KOPT-K1 (cell line): ENCODE data around the gene PDF.
"Not testable (repeated sequence)": the region's sequence is repeated elsewhere in the genome, so short reads cannot be mapped to it uniquely, and the experiment has no call there.

Experiments
- H3K27ac ChIP-seq: fragments of 200-600 bp; sonication (generic); 2 replicates; pipeline ENCODE4 v1.5.1; 2016; ENCODE audit warnings: antibody characterized with exemption, mild to moderate bottlenecking, low read depth, low read length; ENCODE audit not compliant: poor library complexity, severe bottlenecking
- H3K36me3 ChIP-seq: fragments of 200-600 bp; sonication (generic); 2 replicates; pipeline ENCODE4 v1.5.1; 2017; ENCODE audit warnings: antibody characterized with exemption, mild to moderate bottlenecking, low read length, moderate library complexity; ENCODE audit not compliant: insufficient read depth
- H3K9me3 ChIP-seq: fragments of 200-600 bp; sonication (generic); 2 replicates; pipeline ENCODE4 v1.5.1; 2017; ENCODE audit warnings: antibody characterized with exemption, low read length, mild to moderate bottlenecking; ENCODE audit not compliant: insufficient read depth, poor library complexity, severe bottlenecking

Gene PDF

DNA sequence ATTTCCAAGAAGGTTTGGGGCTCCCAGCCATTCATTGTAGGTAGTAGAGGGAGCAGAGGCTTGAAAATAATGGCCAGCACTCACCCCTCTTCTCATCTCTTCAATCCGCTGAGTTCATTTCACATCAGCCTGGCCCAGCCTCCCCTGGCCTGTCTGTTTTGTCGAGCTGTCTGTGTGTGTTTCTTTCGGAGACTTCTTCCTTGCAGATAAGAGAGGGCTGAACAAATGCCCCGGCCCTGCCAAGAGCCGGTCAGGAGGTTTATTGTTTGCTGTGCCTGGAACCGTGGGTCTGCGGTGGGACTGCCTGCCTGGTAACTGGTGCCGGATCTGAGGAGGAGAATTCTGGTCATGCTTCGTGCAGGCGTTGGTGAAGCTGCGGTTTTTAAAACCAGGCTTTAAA, 15.9 kb downstream of the PDF start:
- Histone ChIP-seq H3K36me3 (peaks cover 66% of the 10 kb centered on the region), H3K27ac (no peak overlapping the region)

GRCh38 chr16:69313469-69313868, 16.9 kb downstream of the PDF start:
- Histone ChIP-seq H3K36me3 (peaks cover 55% of the 10 kb centered on the region), H3K9me3 (no peaks in the 10 kb centered on the region), H3K27ac (no peak overlapping the region)

More for the DNA sequence above, 15.9 kb downstream of the PDF start:
- H3K9me3 ChIP-seq: no peaks in the 10 kb centered on the region

GRCh38 chr16:69311533-69312387, 18.6 kb downstream of the PDF start:
- peaks cover 39% of the 10 kb centered on the region for H3K36me3 ChIP-seq
- H3K27ac ChIP-seq: peak overlapping the region; percentile 88
- H3K9me3 ChIP-seq: no peaks in the 10 kb centered on the region

- Histone ChIP-seq H3K9me3 (no peaks in the 10 kb centered on the region), H3K27ac (peak within 1 kb of the TSS; percentile 88), H3K36me3 (peaks cover 30% of the 10 kb centered on the region)
Measured at GRCh38 chr16:69310653-69311532, 19.5 kb downstream of the PDF start, which contains the start of gene VPS4A. Gene VPS4A (plus strand): TSS chr16:69311350. CDS start chr16:69311512, 162 bp downstream.

DNA sequence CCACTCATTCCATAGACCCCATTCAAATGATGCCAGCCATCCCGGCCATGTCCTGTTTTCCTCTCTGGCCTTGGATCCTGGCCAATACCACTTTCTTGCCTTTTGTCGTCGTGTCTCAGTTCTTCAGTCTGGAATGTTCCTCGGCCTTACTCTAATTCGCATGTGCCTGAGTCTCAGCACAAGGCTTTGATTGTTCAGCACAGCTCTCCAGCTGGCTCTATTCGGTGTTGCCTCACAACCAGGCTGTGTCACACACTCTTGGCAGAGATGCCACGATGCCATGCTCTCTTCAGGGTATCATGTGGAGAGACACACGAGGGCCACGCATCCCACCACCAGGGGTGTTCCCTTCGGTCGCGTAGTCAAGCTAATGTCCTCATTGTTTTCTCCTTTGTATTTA, 21.1 kb downstream of the PDF start:
- H3K9me3 ChIP-seq: no peaks in the 10 kb centered on the region
- peaks cover 14% of the 10 kb centered on the region for H3K36me3 ChIP-seq
- H3K27ac ChIP-seq: no peak overlapping the region

DNA sequence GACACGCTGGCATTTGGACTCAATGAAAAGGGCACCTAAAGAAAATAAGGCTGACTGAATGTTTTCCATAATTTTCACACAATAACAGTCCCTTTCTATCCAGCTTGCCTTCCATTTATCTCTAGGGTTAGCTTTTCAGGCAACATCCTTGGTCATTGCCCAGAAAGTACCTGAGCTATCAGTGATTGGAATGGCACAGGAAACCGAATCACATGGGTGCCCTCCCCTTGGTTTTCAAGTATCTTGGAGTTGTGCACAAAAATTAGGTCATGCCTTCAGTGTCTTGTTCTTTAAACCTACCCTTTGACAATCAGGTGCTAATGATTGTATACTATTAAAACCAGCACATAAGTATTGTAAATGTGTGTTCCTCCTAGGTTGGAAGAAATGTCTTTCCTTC, 22.5 kb downstream of the PDF start:
- no peaks in the 10 kb centered on the region for H3K9me3 ChIP-seq
- no peak overlapping the region for H3K27ac ChIP-seq
- no peaks in the 10 kb centered on the region for H3K36me3 ChIP-seq

DNA sequence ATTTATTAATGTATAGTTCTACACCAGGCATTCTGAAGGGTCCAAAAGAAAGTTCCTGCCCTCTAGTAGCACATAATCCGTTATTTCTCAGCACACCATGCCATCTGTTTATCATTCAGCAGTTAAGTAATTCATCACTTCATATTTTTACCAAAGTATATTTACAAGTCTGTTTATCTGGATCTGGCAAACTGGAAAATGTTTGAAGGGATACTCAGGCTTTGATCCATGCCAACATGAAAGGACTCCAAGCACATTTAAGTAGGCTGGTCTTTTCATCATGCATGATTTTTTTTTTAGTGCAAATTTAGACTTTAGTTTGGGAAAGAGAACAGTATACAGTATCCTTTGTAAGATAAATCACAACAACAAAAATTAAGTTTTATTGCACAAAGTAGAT, 23.3 kb downstream of the PDF start:
- Histone ChIP-seq H3K9me3 (no peaks in the 10 kb centered on the region), H3K27ac (no peak overlapping the region), H3K36me3 (no peaks in the 10 kb centered on the region)

- peaks cover 5% of the 10 kb centered on the region; the same call in 1 of the 2 replicates for H3K36me3 ChIP-seq
- H3K9me3 ChIP-seq: no peaks in the 10 kb centered on the region
- H3K27ac ChIP-seq: no peak overlapping the region
Measured at GRCh38 chr16:69306031-69306430, 24.4 kb downstream of the PDF start.

DNA sequence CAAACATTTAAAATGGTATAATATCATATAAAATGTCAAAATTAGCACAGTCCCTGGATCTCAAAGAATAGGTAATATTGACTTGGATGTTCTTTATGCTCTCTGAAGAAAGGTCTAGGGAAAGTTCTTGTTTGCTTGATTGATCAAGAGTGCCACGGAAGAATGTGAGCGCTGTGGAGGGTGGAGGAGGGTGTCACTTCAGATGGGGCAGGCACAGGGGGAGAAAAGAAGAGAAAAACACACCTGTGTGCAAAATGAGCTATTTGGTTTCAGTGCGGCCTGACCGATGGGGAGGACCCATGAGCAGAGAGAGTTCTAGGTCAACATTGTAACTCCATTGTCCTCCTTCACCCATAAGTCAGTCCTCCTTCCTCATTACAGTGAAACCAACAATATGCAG, 28.1 kb downstream of the PDF start:
- H3K36me3 ChIP-seq: peaks cover 24% of the 10 kb centered on the region
- H3K27ac ChIP-seq: no peak overlapping the region
- no peaks in the 10 kb centered on the region for H3K9me3 ChIP-seq

- H3K9me3 ChIP-seq: no peaks in the 10 kb centered on the region
- no peak overlapping the region for H3K27ac ChIP-seq
- H3K36me3 ChIP-seq: peaks cover 24% of the 10 kb centered on the region
Measured at GRCh38 chr16:69301861-69302260, 28.5 kb downstream of the PDF start.

DNA sequence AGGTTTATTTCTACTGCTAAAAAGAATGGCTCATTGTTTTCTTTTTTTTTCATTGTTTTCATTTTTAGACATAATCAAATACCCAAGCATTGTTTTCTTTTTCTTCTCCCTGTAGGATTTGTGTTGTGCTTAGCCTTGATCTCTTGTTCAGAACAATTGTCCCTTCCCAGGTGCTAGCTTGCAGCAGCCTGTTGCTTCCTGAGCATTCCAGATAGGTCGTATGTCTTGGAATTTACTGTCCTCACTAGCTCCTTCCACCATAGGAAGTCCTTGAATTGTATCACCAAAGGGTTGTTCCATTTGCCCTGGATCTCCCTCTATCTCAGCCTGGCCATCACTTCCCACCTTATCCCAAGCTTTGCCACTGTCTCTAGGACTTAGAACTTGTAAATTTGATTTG, 29.2 kb downstream of the PDF start:
- Histone ChIP-seq H3K27ac (no peak overlapping the region), H3K9me3 (no peaks in the 10 kb centered on the region), H3K36me3 (peaks cover 24% of the 10 kb centered on the region)

GRCh38 chr16:69298261-69298660, 32.1 kb downstream of the PDF start:
- Histone ChIP-seq H3K36me3 (peaks cover 24% of the 10 kb centered on the region), H3K9me3 (no peaks in the 10 kb centered on the region), H3K27ac (no peak overlapping the region)

GRCh38 chr16:69296771-69297170, 33.6 kb downstream of the PDF start:
- H3K9me3 ChIP-seq, H3K27ac ChIP-seq: not testable (repeated sequence)
- peaks cover 24% of the 10 kb centered on the region for H3K36me3 ChIP-seq

DNA sequence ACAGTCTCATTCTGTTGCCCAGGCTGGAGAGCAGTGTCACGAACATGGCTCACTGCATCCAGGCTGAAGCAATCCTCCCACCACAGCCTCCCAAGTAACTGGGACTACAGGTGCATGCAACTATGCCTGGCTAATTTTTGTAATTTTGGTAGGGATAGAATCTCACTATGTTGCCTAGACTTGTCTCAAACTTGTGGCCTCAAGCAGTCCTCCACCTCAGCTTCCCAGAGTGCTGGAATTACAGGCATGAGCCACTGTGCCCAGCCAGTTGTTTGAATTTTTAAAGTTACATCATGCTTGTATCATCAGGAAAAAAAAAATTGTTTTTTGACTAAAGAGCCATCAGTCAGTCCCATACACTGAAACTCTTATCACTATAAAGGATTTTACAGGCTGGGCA, 36.3 kb downstream of the PDF start:
- no peaks in the 10 kb centered on the region for H3K9me3 ChIP-seq
- no peak overlapping the region for H3K27ac ChIP-seq
- H3K36me3 ChIP-seq: no peaks in the 10 kb centered on the region

GRCh38 chr16:69293401-69293800, 37.0 kb downstream of the PDF start:
- Histone ChIP-seq H3K9me3 (no peaks in the 10 kb centered on the region), H3K36me3 (no peaks in the 10 kb centered on the region), H3K27ac (no peak overlapping the region)
